Ishikawa (cell line): ENCODE measurements around the gene ATG9B.

Source experiments
- EP300 ChIP-seq: IDR thresholded peaks from 2 replicates; pipeline ENCODE4 v1.6.1; 2012; ENCODE audit warnings: borderline replicate concordance
- RAD21 ChIP-seq: IDR thresholded peaks from 2 replicates; pipeline ENCODE4 v1.6.1; 2012; ENCODE audit warnings: low read depth

DNA sequence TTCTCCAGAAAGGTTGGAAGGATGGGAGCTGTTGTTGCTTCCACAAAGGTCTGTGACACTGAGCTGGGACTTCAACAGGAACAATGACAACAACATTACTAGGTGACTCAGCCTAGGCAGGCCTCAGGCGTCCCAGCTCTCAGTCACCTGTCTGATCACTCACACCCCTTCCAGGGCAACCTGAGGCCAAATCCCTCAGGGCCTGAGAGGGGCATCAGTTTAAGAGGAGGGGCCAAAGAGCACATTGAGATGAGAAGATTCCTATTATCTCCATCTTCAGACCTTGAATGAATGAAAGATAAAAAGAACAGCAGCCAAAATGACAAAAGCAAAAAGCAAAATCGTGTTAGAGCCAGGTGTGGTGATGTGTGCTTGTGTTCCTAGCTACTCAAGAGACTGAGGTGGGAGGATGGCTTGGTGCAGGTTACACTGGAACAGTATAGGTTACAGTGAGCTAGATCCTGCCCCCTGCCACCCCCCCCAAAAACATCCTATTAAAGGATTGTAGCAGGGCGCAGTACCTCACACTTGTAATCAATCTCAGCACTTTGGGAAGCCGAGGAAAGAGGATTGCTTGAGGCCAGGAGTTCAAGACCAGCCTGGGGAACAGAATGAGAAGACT is at the start of gene ATG9B:
- TF ChIP-seq EP300 (no peak), RAD21 (no peak)
